Amniotic stem cell (primary cell): Measurements from ENCODE around the gene FLOT1.

Experiments used
- DNase-seq: peaks from one replicate; lab custom pipeline; 2025; lab: John Stamatoyannopoulos, UW

FLOT1 gene

DNA sequence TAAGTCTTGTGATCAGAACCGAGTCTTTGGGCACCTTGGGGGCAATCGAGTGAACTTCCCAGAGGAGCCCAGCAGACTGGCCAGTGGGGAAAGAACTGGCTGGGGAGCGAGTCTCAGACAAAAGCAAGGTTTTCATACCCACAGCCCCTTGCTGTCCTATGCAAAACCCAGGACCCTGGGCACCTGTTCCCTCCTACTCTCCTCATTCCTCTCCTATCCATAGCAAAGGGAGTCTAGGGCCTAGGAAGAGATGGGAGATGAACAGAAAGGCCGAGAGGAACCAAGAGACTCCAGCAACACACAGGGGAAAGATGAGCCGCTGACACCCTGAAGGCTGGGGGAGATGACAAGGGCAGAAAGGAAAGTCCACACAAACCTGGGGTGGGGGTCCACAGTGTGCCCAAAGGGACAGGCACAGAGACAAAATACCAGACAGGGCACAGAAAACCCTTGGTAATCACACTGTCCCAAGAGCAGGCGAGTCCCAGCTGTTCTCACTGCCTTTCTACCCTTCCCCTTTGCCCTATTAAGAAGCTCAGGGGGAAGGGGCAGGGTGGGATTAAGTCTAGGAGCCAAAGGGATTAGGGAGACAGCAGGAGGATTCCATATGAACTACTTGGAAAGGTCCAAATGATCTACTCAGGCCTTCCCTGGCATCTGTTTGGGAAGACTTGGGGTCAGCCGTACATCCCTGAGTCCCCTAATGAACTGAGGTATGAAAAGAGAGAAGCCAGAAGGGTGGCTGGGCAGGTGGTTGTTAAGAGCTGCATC, 62.5 kb downstream of the FLOT1 start:
- DNase-seq, result no peak

DNA sequence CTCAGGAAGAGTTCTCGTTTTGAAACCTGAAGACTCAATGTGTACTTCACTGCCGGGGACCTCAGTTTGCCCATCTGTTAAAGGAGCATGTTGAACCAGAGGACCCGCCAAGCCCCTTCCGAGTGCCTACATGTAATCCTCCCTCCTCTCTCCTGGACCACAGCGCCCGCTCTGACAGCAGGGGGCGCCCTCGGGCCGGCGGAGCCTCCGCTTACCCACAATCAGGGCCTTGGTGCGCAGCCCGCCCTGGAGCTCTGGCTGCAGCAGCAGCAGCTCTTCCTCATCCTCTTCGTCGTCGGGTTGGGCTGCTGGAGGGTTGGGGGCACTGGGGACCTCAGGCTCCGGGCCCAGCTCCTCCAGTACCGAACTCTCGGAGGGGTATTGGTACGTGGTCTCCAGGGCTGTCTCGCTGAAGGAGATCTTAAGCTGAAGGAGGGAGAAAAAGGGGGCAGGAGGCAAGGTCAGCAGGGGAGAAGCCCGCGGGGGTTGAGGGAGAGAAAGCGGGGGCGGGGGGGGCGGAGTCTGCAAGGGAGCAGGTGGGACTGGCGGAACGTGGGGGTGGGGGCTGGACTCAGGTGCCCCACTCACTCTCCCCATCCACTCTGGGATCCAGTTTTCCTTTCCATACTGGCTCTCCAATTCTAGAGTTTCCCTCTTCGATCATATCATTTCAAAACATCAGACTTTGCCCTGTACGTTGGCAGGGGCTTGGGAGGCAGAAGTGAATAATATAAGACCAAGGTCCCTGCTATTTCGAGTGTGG, 63.3 kb downstream of the FLOT1 start:
- DNase-seq, result no peak
